Measurements from ENCODE around the gene HLA-B.
"Not testable (repeated sequence)": the region's sequence is repeated elsewhere in the genome, so short reads cannot be mapped to it uniquely, and the experiment has no call there.

The HLA-B gene

GRCh38 chr6:31375699-31376098 lies 18.7 kb upstream of the HLA-B start:
- Mint-ChIP-seq H3K27ac (no peak overlapping the region), H3K9me3 (no peaks in the 10 kb centered on the region), H3K4me3 (no peak overlapping the region), H3K4me1 (ENCODE audit: low read depth in 2 of 2) (peaks cover 6 to 7% of the 10 kb centered on the region in 2 donors), H3K27me3 (peaks cover 31 to 41% of the 10 kb centered on the region in 2 donors), H3K36me3 (ENCODE audit: insufficient read depth) (peaks cover 3% of the 10 kb centered on the region)
- ATAC-seq (replicated peaks): no peak
- DNase-seq: no peak

- peak overlapping the region in 1 of 2 donors; percentile 61 for H3K27ac Mint-ChIP-seq
- ATAC-seq (replicated peaks): peak; percentile 17
- H3K36me3 Mint-ChIP-seq (ENCODE audit: insufficient read depth); H3K4me3 Mint-ChIP-seq; H3K9me3 Mint-ChIP-seq; H3K4me1 Mint-ChIP-seq (ENCODE audit: low read depth in 2 of 2): not testable (repeated sequence)
- peaks cover 15 to 39% of the 10 kb centered on the region in 2 donors for H3K27me3 Mint-ChIP-seq
- DNase-seq: peak; percentile 21 to 61 (median 30)
Observed at GRCh38 chr6:31374118-31374517, 17.1 kb upstream of the HLA-B start.

DNA sequence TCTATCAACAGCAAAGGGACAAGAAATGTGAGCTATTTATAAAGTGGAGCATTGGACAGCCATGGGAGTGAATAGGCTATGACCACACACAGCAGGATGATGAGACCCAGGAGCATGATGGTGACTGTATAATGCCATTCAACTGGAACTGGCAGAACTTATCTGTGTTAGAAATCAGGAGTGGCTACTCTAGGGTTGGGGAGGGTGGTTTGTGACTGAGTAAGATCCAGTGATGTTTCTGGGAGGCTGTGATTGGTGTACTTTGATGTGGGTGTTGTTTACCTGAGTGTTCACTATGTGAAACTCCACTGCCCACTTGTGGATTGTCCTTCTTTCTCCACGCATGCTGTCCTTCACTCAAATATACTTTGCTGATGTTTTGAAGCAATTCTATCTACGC lies 11.5 kb upstream of the HLA-B start:
- no peak overlapping the region for H3K27ac Mint-ChIP-seq
- DNase-seq: no peak
- H3K36me3 Mint-ChIP-seq (ENCODE audit: insufficient read depth): peaks cover 3% of the 10 kb centered on the region
- peaks cover 7 to 37% of the 10 kb centered on the region in 2 donors for H3K27me3 Mint-ChIP-seq
- H3K4me3 Mint-ChIP-seq: no peak overlapping the region
- ATAC-seq (replicated peaks): no peak
- peaks cover 6 to 10% of the 10 kb centered on the region in 2 donors for H3K4me1 Mint-ChIP-seq (ENCODE audit: low read depth in 2 of 2)
- H3K9me3 Mint-ChIP-seq: no peaks in the 10 kb centered on the region

- Mint-ChIP-seq H3K27ac (peak overlapping the region in 1 of 2 donors; percentile 74), H3K36me3 (ENCODE audit: insufficient read depth) (no peaks in the 10 kb centered on the region), H3K9me3 (no peaks in the 10 kb centered on the region), H3K4me3 (peak overlapping the region; percentile 76 to 85), H3K4me1 (ENCODE audit: low read depth in 2 of 2) (peaks cover 6 to 9% of the 10 kb centered on the region in 2 donors), H3K27me3 (peaks cover 7 to 37% of the 10 kb centered on the region in 2 donors)
- peak; percentile 98 for ATAC-seq (replicated peaks)
- peak; percentile 88 for DNase-seq
Observed at GRCh38 chr6:31366693-31367470, 9.9 kb upstream of the HLA-B start.

GRCh38 chr6:31365864-31366263 lies 8.9 kb upstream of the HLA-B start:
- H3K27ac Mint-ChIP-seq: no peak overlapping the region
- peaks cover 7 to 37% of the 10 kb centered on the region in 2 donors for H3K27me3 Mint-ChIP-seq

GRCh38 chr6:31363811-31364210 lies 6.8 kb upstream of the HLA-B start:
- Mint-ChIP-seq H3K27me3 (peaks cover 4 to 20% of the 10 kb centered on the region in 2 donors), H3K36me3 (ENCODE audit: insufficient read depth) (peaks cover 3% of the 10 kb centered on the region), H3K27ac (no peak overlapping the region), H3K4me3 (no peak overlapping the region), H3K4me1 (ENCODE audit: low read depth in 2 of 2) (peaks cover 18 to 27% of the 10 kb centered on the region in 2 donors), H3K9me3 (peaks cover 0 to 2% of the 10 kb centered on the region in 2 donors)
- ATAC-seq (replicated peaks) (no peak), DNase-seq (no peak)

More at GRCh38 chr6:31365864-31366263, 8.9 kb upstream of the HLA-B start:
- peaks cover 0 to under 1% of the 10 kb centered on the region in 2 donors for H3K9me3 Mint-ChIP-seq
- no peaks in the 10 kb centered on the region for H3K36me3 Mint-ChIP-seq (ENCODE audit: insufficient read depth)
- H3K4me3 Mint-ChIP-seq: peak overlapping the region; percentile 45 to 85
- ATAC-seq (replicated peaks) (no peak), DNase-seq (no peak)
- H3K4me1 Mint-ChIP-seq (ENCODE audit: low read depth in 2 of 2): peaks cover 7 to 9% of the 10 kb centered on the region in 2 donors

- H3K36me3 Mint-ChIP-seq (ENCODE audit: insufficient read depth): peaks cover 13% of the 10 kb centered on the region
- ATAC-seq (replicated peaks) (no peak), DNase-seq (no peak)
- H3K27ac Mint-ChIP-seq: no peak overlapping the region
- peaks cover 0 to 2% of the 10 kb centered on the region in 2 donors for H3K9me3 Mint-ChIP-seq
- peaks cover 28 to 37% of the 10 kb centered on the region in 2 donors for H3K4me1 Mint-ChIP-seq (ENCODE audit: low read depth in 2 of 2)
- H3K4me3 Mint-ChIP-seq: no peak overlapping the region
- H3K27me3 Mint-ChIP-seq: peaks cover 0 to 10% of the 10 kb centered on the region in 2 donors
Observed at GRCh38 chr6:31362751-31363150, 5.8 kb upstream of the HLA-B start.

- Mint-ChIP-seq H3K4me3 (peak overlapping the region; percentile 90 to 97), H3K9me3 (peaks cover 0 to 2% of the 10 kb centered on the region in 2 donors), H3K4me1 (ENCODE audit: low read depth in 2 of 2) (peaks cover 42 to 46% of the 10 kb centered on the region in 2 donors), H3K27ac (peak overlapping the region; percentile 100), H3K36me3 (ENCODE audit: insufficient read depth) (peaks cover 44% of the 10 kb centered on the region), H3K27me3 (no peaks in the 10 kb centered on the region)
- DNase-seq (no peak), ATAC-seq (replicated peaks) (no peak)
Observed at GRCh38 chr6:31359581-31359980, 2.6 kb upstream of the HLA-B start.

- Mint-ChIP-seq H3K9me3 (peaks cover 0 to 2% of the 10 kb centered on the region in 2 donors), H3K4me3 (peak overlapping the region; percentile 90 to 97), H3K4me1 (ENCODE audit: low read depth in 2 of 2) (peaks cover 48 to 59% of the 10 kb centered on the region in 2 donors), H3K27me3 (no peaks in the 10 kb centered on the region), H3K27ac (peak overlapping the region; percentile 100), H3K36me3 (ENCODE audit: insufficient read depth) (peaks cover 57% of the 10 kb centered on the region)
- DNase-seq (no peak), ATAC-seq (replicated peaks) (no peak)
Observed at GRCh38 chr6:31358302-31358701, 1.3 kb upstream of the HLA-B start.

- Mint-ChIP-seq H3K27ac (peak overlapping the region; percentile 100), H3K4me1 (ENCODE audit: low read depth in 2 of 2) (peaks cover 51 to 63% of the 10 kb centered on the region in 2 donors)
Observed at GRCh38 chr6:31357886-31358285, 907 bp upstream of the HLA-B start.

DNA sequence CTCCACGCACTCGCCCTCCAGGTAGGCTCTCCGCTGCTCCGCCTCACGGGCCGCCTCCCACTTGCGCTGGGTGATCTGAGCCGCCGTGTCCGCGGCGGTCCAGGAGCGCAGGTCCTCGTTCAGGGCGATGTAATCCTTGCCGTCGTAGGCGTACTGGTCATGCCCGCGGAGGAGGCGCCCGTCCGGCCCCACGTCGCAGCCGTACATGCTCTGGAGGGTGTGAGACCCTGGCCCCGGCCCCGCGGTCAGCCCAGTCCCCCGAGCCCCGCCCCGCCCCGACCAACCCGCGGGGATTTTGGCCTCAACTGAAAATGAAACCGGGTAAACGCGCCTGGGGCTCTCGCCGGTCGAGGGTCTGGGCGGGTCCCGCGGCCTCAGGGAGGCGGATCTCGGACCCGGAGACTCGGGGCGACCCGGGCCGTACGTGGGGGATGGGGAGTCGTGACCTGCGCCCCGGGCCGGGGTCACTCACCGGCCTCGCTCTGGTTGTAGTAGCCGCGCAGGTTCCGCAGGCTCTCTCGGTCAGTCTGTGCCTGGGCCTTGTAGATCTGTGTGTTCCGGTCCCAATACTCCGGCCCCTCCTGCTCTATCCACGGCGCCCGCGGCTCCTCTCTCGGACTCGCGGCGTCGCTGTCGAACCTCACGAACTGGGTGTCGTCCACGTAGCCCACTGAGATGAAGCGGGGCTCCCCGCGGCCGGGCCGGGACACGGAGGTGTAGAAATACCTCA lies 598 bp downstream of the HLA-B start:
- Mint-ChIP-seq H3K27me3 (no peaks in the 10 kb centered on the region), H3K36me3 (ENCODE audit: insufficient read depth) (peaks cover 76% of the 10 kb centered on the region), H3K9me3 (peaks cover 0 to 2% of the 10 kb centered on the region in 2 donors), H3K4me1 (ENCODE audit: low read depth in 2 of 2) (peaks cover 63 to 77% of the 10 kb centered on the region in 2 donors), H3K27ac (peak overlapping the region; percentile 100), H3K4me3 (peak overlapping the region; percentile 90 to 97)
- DNase-seq (peak; percentile 47 to 52 (median 51)), ATAC-seq (replicated peaks) (peak; percentile 0)

More at GRCh38 chr6:31357886-31358285, 907 bp upstream of the HLA-B start:
- ATAC-seq (replicated peaks): no peak
- Mint-ChIP-seq H3K27me3 (no peaks in the 10 kb centered on the region), H3K9me3 (peaks cover 0 to 2% of the 10 kb centered on the region in 2 donors), H3K36me3 (ENCODE audit: insufficient read depth) (peaks cover 61% of the 10 kb centered on the region), H3K4me3 (peak overlapping the region; percentile 90 to 97)
- DNase-seq: no peak

- H3K27ac Mint-ChIP-seq: peak overlapping the region; percentile 100
- H3K9me3 Mint-ChIP-seq: no peaks in the 10 kb centered on the region
- peak in 1 of 3 experiments; percentile 33 for DNase-seq
- H3K27me3 Mint-ChIP-seq: no peaks in the 10 kb centered on the region
- H3K36me3 Mint-ChIP-seq (ENCODE audit: insufficient read depth): peaks cover 84% of the 10 kb centered on the region
- H3K4me1 Mint-ChIP-seq (ENCODE audit: low read depth in 2 of 2): peaks cover 69 to 78% of the 10 kb centered on the region in 2 donors
- no peak for ATAC-seq (replicated peaks)
- peak overlapping the region; percentile 90 to 97 for H3K4me3 Mint-ChIP-seq
Observed at GRCh38 chr6:31355583-31355948, 1.4 kb downstream of the HLA-B start.

- peaks cover 88% of the 10 kb centered on the region for H3K36me3 Mint-ChIP-seq (ENCODE audit: insufficient read depth)
- DNase-seq: peak in 1 of 3 experiments; percentile 31
- no peaks in the 10 kb centered on the region for H3K9me3 Mint-ChIP-seq
- ATAC-seq (replicated peaks): no peak
- H3K4me1 Mint-ChIP-seq (ENCODE audit: low read depth in 2 of 2): peaks cover 74 to 79% of the 10 kb centered on the region in 2 donors
- peak overlapping the region; percentile 100 for H3K27ac Mint-ChIP-seq
- no peaks in the 10 kb centered on the region for H3K27me3 Mint-ChIP-seq
- peak overlapping the region; percentile 90 to 97 for H3K4me3 Mint-ChIP-seq
Observed at GRCh38 chr6:31354864-31355582, 2.0 kb downstream of the HLA-B start.
